ENCODE results near the gene TEC.
"Not testable (repeated sequence)": the region's sequence is repeated elsewhere in the genome, so short reads cannot be mapped to it uniquely, and the experiment has no call there.

TEC gene

DNA sequence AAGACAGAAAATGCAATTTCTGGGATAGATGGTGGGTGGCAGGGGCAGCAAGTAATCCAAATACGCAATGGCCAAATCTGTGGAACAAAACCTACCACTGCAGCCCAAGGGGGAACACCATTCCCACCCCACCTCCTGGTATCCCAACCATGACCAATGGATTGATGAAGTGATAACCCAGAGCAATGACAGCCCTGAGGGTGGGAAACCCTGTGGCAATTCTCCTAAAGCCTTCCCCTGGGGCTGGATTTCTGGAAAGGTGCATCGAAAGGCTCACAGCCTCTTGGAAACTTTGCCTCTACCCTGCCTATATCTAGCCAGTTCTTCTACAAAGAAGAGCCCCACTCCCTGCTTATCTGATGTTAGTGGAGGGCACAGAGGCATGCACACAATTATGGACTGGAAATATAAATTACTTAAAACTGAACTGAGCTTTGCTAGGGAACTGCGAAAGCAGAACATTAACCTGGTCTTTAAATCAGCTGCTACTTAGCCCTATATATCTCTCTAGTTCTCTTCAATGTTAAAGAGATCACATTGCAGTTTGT, 75.6 kb downstream of the TEC start:
- no peak for DNase-seq

DNA sequence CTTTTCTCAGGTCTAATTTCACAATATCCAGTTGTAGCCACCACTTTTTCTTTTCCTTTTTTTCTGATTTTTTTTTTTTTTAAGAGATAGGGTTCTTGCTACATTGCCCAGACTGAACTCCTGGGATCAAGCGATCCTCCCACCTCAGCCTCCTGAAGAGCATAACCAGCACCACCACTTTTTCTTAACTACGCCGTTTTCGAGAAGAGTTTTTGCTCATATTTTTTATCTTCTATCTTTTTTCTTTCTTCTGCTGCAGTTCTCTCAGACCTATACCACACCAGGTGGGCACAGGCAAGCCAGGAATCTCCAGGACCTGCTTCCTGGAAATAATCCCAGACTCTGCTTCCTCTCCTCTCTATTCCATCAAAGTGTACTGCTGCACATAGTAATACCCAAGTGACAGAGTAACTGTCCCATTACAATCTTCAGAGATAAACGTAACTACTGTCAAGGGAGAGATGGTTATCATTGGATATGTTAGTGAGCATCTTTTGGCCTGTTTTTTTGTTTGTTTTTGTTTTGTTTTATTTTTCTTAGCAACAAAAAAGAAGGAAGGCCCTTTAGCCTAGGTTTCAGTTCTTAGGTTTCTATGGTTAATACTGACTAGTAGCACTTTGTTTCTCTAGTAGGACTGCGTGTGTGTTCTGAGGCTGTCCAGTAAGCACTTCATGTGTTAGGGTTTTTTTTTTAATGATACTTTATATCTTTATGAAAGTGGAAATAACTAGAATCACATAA, 76.4 kb downstream of the TEC start:
- no peak for DNase-seq

DNA sequence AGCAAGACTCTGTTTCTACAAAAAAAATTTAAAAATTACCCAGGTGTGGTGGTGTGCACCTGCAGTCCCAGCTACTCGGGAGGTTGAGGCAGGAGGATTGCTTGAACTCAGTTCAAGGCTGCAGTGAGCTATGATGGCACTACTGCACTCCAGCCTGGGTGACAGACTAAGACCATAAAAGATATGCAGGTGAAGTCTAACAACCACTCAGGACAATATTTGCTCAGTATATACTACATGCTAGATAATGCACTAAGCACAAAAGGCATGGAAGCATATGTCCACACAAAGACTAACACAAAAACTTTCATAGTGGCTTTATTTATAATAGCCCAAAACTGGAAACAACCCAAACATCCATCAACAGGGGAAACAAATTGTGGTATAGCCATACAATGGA, 77.9 kb downstream of the TEC start:
- DNase-seq, result no peak

DNA sequence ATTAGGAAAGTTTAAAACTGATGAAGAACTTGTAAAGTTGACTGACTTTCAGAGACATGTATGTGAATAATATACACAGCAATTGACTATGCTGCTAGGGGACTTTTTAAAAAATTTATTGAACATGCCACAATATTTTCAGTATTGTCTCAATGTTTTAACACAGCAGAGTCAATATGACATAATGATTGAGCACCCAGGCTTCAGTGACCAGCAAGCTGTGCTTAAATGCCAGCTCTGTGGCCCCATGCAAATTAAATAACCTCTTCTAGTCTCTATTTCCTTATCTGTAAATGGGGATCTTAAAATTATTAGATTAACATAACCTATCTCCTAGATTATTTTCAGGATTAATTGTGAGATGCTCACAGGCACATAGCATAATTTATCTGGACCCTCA, 78.8 kb downstream of the TEC start:
- no peak for DNase-seq

DNA sequence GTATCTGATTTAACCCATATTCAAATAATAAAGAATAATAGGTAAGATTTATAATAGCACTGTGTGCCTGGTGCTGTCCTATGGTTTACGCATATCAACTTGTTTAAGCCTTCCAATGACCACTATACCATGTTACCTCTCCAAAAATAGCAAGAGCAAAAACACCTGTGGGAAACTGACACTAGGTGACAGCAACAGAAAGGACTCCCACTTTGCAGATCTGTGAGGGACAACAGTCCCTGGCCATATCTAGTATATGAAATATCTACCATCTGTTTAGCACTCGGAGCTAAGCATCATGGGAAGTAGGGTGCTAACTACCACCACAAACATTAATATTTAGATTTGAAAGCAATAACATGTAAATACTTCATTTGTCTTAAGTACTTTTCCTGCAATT, 79.9 kb downstream of the TEC start:
- no peak for DNase-seq

DNA sequence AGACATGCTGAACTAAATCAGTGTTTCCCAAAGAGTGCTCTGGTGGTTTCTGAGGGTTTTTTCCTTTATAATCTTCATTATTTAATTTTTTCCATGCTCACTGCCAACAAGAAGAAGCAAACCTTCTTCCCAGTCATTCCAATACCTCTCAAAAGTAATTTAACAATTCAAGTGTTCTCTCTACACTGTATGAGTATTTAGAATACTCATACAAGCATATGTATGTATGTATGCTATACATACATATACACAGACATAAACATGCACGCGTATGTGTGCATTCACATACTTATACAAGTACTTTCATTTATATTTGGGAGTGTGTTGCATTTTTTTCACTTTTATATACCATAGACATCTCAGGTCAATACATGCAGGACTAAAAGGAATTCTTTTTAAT, 81.2 kb downstream of the TEC start:
- no peak for DNase-seq

DNA sequence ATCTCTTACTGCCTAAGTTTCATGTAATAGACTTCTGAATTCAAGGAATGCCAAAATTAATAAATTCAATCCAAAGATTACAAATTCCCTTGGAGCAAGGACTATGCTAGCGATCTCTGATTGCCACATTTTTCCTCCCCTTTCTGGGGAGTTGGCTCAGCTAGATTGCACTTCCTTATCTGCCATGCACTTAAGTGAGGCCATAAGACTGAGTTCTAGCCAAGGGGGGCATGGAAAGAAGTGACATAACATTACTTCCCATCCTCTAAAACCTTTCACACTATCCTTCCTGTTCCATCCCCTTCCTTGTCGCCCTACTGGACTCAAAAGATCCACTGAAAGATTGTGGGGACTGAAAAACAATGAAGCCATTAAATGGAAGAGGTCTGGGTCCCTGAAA, 81.8 kb downstream of the TEC start:
- no peak for DNase-seq

DNA sequence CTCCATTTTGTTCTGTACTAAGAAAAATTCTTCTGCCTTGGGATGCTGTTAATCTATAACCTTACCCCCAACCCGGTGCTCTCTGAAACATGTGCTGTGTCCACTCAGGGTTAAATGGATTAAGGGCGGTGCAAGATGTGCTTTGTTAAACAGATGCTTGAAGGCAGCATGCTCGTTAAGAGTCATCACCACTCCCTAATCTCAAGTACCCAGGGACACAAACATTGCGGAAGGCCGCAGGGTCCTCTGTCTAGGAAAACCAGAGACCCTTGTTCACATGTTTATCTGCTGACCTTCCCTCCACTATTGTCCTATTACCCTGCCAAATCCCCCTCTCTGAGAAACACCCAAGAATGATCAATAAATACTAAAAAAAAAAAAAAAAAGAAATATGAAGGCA, 82.6 kb downstream of the TEC start:
- DNase-seq, result not testable (repeated sequence)

DNA sequence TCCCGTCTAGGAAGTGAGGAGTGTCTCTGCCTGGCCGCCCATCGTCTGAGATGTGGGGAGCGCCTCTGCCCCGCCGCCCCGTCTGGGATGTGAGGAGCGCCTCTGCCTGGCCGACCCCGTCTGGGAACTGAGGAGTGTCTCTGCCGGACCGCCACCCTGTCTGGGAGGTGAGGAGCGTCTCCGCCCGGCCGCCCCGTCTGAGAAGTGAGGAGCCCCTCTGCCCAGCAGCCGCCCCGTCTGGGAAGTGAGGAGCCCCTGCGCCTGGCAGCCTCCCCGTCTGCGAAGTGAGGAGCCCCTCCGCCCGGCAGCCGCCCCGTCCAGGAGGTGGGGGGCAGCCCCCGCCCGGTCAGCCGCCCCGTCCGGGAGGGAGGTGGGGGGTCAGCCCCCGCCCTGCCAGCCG, 83.2 kb downstream of the TEC start:
- DNase-seq, result not testable (repeated sequence)

DNA sequence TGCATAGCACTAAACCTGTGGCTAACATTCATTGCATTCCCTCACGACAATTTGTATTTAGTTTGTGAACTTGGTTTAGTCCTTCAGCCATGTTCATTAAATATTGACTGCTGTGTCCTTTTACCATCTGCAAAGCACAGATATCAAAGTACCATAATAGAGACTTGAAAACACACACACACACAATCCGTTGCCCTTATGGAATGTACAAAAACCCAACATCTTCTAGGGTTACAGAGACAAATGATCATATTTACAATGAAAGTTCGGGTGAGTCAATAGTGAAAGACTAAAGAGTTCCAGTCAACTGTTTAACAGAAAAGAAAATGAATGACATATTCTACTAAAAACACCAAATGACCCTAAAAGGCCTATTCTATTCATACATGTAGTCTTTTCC, 84.8 kb downstream of the TEC start:
- no peak for DNase-seq

DNA sequence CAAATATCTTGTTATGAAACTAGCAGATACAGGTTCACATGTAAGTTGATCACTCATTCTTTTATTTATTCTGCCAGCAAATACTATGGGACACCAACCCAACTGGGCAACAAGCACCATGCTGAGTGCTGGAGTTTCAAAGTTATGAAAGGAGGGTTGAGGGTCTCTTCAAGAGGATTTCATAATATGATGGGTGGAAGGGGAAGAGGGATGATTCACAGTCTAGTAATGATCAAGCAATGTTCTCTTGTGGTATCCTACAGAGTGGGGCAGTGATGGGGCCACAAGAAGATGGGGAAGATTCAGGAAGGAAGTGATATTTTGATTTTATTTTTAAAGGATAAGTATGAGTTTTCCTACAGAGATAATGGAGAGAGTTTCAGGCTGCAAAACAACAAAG, 89.4 kb downstream of the TEC start:
- no peak for DNase-seq

DNA sequence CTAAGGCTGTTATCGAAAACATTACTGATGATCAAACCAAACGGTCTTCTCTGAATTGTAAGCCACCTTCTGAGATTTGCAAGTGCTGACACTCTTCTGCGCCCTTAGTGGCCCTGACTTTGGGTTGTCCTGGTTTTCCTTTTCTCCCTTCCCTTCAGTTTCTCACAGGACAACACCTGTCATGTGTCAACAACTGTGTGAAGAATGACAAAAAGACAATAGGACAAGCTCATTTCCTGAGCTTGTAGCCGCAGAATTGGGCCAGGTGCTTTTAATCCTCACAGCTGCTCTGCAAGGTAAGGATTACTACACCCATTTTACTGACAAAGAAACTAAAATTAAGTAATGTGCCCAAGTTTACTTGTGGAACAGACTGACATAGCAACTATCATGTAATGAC, 90.7 kb downstream of the TEC start:
- no peak for DNase-seq

DNA sequence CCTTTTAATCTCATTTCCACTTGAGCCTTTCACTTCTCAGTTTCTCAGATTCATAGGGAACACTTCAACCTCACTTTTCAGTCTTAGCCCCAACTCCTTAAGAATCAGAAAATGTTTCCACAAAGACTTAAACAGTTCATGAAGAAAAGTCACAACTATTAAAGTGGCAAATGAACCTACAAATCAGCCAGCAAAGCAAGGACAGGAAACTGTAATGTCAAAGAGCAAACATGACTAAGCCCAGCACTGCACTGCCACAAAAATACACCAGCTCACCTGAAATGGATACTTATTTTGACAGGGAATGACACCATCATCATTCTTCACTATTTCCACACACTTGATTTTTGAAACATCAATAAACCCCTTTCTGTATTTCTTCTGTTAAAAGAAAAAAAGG, 93.8 kb downstream of the TEC start:
- no peak for DNase-seq

DNA sequence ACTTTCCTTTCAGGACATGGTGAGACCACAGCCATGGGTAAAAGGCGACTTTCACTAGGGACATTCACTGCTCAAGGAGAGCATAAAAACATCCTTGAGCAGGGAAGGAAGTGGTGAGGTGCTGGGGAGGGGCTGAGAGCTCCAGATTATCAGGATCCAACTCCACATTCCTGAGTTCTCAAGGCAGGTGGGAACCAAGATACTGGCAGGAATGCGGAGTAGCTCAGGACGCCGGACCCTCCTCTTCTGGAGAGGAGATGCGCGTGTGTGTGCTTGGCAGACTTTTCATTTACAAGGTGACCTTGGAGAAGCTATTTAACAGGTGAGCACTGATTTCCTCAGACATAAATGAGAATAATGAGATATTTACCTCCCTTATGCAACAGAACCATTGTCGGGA, 94.3 kb downstream of the TEC start:
- DNase-seq, result no peak

DNA sequence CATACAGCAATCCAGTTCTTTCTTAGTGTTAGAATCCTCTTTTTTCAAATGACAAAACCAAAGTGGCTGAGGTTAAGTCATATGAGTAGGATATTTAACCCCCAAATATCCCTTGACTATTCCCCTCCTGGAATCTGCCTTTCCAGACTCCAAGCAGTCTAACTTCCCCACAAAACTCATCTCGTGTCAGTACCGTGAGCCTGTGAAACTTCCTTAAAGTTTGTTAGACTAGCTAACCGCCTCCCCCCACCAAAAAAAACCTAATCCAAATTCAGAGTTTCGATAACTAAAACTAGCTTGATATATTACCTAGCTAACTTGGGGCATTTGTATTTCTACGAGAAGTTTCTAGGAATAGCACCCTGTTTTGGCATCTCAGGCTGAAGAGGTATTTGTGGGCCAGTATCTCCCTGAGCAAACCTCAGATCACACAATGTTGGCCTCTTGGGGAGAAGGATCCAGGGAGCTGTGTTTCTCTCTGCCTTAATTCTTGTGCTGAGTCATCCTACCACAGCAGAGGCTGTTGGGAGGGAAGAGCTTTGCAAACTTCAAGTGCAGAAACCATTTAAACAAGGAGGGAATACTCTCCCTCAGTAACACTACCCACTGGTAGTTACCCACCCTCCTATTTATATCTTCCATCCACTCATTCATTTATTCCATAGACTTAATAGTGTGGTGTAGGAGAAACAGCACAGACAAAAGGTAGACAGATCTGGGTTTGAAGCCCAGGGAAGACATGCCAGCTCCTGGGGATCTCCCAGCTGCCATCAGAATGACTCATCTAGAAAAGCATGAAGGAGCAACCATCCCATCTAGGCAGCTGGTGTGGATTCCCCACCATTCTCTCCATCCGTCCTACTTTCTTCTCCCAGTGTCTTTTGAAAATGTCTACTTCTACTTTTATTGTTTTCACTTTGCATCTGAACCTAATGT, 96.3 kb downstream of the TEC start:
- peak; percentile 12 to 26 for DNase-seq

DNA sequence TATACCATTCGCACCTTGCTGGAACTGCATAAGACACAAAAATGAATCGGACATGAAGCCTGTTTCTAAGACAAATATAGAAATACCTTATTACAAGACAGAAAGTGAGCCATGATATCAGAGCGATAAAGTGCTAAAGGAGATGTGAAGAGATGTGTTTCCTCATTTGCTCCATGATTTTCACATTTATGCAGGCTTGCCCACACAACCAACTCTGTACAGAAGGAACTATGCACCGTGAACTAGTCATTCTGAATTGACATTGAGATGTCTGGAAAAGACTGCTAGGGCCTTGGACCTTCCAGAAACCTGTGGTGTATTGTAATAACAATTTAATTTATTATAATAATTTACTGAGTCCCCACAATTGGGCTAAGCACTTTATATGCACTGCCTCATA, 97.0 kb downstream of the TEC start:
- DNase-seq, result no peak

DNA sequence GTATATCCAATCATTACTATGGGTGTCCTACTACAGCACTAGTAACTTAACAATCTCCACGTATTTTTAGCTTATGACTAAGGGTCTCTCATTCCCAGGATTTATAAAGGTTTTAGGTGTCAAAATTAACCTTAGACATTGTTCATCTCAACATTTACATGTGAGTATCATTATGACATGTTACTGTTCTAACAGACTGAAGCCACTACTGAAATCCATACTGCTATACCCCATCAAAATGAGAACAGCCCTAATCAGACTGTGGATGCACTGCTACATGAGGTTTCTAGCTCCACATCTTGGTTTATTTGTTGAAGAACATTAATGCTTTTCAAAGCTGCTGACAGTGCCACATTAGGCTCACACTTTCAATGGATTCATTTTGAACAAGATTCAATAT, 100.0 kb downstream of the TEC start:
- no peak for DNase-seq

DNA sequence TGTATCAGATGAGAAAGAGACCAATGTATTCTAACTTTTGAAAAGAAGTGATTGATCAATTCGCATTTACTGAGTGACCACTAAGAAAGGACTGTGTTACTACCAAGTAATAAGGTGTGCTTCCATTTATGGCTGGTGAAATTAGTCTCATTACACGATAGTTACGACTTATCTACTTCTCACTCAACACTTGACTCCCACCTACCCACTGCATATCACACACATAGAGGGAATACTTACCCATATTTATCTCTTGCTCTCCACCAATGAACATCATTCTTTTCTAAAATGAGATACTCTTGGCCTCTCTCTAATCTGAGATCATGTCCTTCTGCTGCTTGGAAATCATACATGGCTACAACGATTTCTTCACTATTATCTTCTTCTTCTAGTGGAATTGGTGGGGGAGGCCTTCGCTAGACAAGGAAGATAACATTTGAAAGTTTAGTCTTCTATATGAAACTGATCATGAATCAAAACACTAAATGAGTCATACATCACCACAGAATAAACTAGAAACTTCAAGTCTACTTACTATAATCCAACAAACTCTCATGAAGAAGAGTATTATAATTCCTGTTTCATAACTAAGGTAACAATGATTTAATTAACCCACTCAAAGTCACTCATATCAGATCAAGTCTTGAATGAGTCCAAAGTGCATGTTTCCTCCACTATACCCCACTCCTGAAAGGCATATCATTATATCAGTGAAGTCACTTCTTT, 101.9 kb downstream of the TEC start:
- DNase-seq, result no peak

DNA sequence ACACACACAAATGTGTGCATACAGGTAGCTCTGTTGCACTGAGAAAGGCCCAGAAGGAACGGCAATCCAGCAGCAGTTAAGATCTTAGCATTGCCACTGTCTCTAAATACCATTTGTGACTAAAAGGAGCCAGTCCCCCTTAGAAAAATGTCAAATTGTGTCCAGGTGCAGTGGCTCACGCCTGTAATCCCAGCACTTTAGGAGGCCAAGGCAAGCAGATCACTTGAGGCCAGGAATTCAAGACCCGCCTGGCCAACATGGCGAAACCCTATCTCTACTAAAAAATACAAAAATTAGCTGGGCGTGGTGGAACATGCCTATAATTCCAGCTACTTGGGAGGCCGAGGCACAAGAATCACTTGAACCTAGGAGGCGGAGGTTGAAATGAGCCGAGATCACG, 105.1 kb downstream of the TEC start:
- DNase-seq, result not testable (repeated sequence)

DNA sequence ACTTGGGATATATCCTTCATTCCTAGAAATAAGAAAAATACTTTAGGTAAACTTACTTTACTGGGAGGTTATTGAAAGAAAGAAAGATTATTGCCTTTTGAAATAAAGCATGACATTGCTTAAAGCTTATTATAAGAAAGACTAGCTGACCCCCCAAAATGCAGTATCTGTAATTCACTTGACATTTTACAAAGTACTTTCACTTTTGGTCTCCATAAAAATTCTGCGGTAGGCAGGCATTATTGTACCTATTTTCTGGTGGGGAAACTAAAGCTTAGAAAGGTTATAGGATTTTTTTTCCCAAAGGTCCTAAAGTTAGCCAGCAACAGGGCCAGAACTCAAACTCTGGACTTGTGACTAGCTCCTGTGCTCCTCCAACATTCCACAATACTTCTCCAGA, 105.9 kb downstream of the TEC start:
- no peak for DNase-seq

DNA sequence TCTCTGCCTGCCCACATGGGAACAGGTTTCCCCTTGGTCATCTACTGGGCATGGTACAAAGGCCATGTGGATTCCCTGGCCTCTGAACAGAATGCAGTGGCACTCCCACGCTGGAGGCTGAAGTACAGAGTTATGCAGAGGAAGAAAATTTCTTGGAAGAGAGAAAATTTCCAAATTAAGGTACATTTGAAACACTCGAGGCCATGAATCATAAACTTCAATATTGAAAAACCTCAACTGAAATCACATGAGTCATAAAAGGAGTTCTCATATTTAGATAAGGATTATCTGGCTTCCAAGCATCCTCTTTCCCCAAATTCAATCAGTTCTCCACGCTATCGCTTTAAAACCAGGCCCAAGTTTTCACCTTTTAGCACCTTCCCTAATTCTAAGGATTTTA, 107.5 kb downstream of the TEC start:
- DNase-seq, result no peak

DNA sequence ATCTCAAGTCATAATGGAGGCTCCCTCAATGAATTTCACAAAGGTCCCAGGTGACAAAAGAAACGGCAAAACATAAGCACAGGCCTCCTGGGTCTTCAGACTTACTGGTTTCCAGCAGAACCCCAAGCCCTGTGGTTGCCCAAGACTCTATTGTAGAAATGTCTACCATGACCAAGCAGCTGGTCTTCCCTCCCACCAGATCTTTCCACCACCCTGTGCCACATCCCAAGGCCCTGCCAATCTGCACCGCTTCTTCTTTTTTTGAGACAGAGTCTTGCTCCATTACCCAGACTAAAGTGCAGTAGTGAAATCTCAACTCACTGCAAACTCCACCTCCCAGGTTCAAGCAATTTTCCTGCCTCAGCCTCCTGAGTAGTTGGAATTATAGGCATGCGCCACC, 112.4 kb downstream of the TEC start:
- no peak for DNase-seq

DNA sequence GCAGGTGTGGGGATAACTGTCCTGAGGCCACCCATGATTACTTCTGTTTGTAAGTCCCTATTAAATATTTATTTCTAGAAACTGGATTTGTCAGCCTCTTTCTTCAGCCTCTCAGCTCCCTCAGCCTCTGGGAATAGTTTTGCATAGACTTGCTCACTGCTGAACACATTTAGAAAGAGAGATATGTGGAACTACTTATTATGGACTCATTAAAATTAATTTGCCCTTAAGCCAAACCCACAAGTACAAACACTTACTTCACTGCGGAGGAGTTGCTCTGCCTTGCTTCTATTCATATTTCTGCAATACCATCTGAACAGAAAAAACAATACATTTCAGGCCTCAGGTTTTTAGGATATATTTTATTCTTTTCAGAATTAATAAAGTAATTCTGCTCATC, 113.2 kb downstream of the TEC start:
- no peak for DNase-seq

All from AML-193 (cell line).